ENCODE measurements around the gene ARHGAP32.

DNA sequence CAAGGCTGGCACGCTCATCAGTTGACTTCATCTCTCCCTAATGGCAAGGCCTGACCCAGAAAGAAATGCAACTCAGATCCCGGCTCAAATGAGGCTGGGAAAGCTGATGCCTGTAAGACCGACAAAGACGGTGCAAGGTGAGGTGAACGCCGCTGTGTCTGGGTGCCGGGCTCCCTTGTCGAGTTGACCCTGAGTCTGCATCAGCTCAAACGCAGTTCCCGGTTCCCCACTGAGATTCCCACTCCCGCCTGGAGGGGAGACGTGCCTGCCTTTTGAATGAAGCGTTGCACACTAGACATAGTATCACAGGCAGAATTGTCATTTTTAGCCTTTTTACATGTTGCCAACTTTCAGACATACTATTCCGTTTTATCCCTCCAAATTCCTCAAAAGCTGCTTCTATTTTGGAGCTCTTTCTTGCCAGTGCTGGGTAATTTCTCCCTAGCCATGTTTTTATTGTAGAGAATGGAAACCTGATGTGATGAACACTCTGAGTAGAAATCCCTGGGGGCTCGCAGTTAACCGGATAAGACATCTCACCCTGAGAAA lies 248.6 kb downstream of the ARHGAP32 start:
- TF ChIP-seq CTCF (IDR thresholded peaks at IDR 0.05; ENCODE audit: poor library complexity) (no peak), EZH2phosphoT487 (IDR thresholded peaks at IDR 0.05; ENCODE audit: low read depth, severe bottlenecking, unreplicated experiment) (no peak)

Measured in hepatocyte (in vitro differentiated cells).